Breast epithelium (tissue), 4 donors: Measurements from ENCODE around the gene NNT. TPM values are rescaled to one million over a fixed set of nuclear protein-coding genes. Genes with fewer than 3 reads are reported as not detected.
"Not testable (repeated sequence)": the region's sequence is repeated elsewhere in the genome, so short reads cannot be mapped to it uniquely, and the experiment has no call there.

Source experiments
- DNase-seq, 2 donors: peaks; one replicate each; pipeline ENCODE4 v3.0.0-alpha.2; 2019; ENCODE audit warnings: low spot score in 2 of 2
- H3K27ac ChIP-seq, 2 donors: fragments of 200-600 bp; sonication (generic) in 1 of 2; one replicate each; pipeline ENCODE4 v1.5.1; 2016 to 2019; ENCODE audit warnings: mild to moderate bottlenecking in 1 of 2
- H3K27me3 ChIP-seq, 2 donors: fragments of 200-600 bp; sonication (generic) in 1 of 2; one replicate each; pipeline versions ENCODE4 v1.5.1 to v1.6.0; 2017 to 2019; ENCODE audit warnings: control low read depth in 1 of 2, mild to moderate bottlenecking in 1 of 2
- H3K36me3 ChIP-seq: fragments of 200-600 bp; one replicate; pipeline ENCODE4 v1.5.1; 2019
- H3K4me1 ChIP-seq, 2 donors: fragments of 200-600 bp; sonication (generic); one replicate each; pipeline ENCODE4 v1.5.1; 2016 to 2019; ENCODE audit warnings: control low read depth in 1 of 2
- H3K4me3 ChIP-seq, 3 donors: fragments of 200-600 bp; sonication (generic); 1 replicate in 2 of 3; 2 replicates in 1 of 3; pipeline ENCODE4 v1.5.1; 2016 to 2019; ENCODE audit warnings: mild to moderate bottlenecking in 3 of 3, moderate library complexity in 2 of 3
- H3K9me3 ChIP-seq, 2 donors: fragments of 200-600 bp; sonication (generic) in 1 of 2; one replicate each; pipeline ENCODE4 v1.5.1; 2016 to 2019; ENCODE audit warnings: control low read depth in 1 of 2
- CTCF ChIP-seq, 3 donors: fragments of 450-650 bp; IDR thresholded peaks; one replicate each; pipeline ENCODE4 v1.5.1; 2016 to 2017; ENCODE audit warnings: antibody characterized with exemption in 3 of 3, mild to moderate bottlenecking in 3 of 3, moderate library complexity in 3 of 3
- POLR2A ChIP-seq: fragments of 450-650 bp; IDR thresholded peaks from one replicate; pipeline ENCODE4 v1.6.1; 2016; ENCODE audit warnings: antibody characterized with exemption, mild to moderate bottlenecking, moderate library complexity
- POLR2AphosphoS5 ChIP-seq, 3 donors: sonication (generic); formaldehyde crosslinking; IDR thresholded peaks; one replicate each; pipeline ENCODE4 v1.6.1; 2017; ENCODE audit warnings: antibody characterized with exemption in 3 of 3
- intact Hi-C: fragments of 100-400 bp; cut with DNase I; formaldehyde crosslinking; loops from one replicate; pipeline ENCODE4 v1.15.1; 2023; ENCODE audit warnings: low total_unique reads
- total RNA-seq, 3 donors: library from RNA; depleted of rRNA; stranded (reverse); fragments of >200 nt; gene quantifications; one replicate each; pipeline ENCODE4 v1.1.0, GENCODE V29; 2016

NNT gene
- total RNA-seq, 3 donors from 2014 or later = 30.2 to 137 (median 39.2) TPM

- Histone ChIP-seq H3K36me3 (no peaks in the 10 kb centered on the region), H3K27me3 (no peaks in the 10 kb centered on the region), H3K27ac (peak overlapping the region; percentile 36 to 74), H3K4me1 (no peaks in the 10 kb centered on the region), H3K4me3 (peak overlapping the region in 2 of 3 donors; percentile 11 to 38), H3K9me3 (no peaks in the 10 kb centered on the region)
- DNase-seq = no peak
- TF ChIP-seq CTCF (IDR thresholded peaks at IDR 0.05) (no peak), POLR2A (no peak), POLR2AphosphoS5 (IDR thresholded peaks at IDR 0.05) (no peak)
- intact Hi-C loops = no loop called here
Measured at GRCh38 chr5:43571237-43571636, 31.7 kb upstream of the NNT start.

GRCh38 chr5:43572357-43572756 lies 30.6 kb upstream of the NNT start:
- H3K9me3 ChIP-seq = no peaks in the 10 kb centered on the region
- TF ChIP-seq POLR2AphosphoS5 (IDR thresholded peaks at IDR 0.05) (no peak), CTCF (IDR thresholded peaks at IDR 0.05) (no peak), POLR2A (no peak)
- peak in 1 of 2 donors; percentile 23 for DNase-seq
- H3K4me1 ChIP-seq = no peaks in the 10 kb centered on the region
- H3K36me3 ChIP-seq = no peaks in the 10 kb centered on the region
- H3K4me3 ChIP-seq = no peak overlapping the region
- intact Hi-C loops = no loop called here
- H3K27me3 ChIP-seq = no peaks in the 10 kb centered on the region
- peak overlapping the region in 1 of 2 donors; percentile 4 for H3K27ac ChIP-seq

GRCh38 chr5:43573058-43573457 lies 29.9 kb upstream of the NNT start:
- intact Hi-C loops = no loop called here
- Histone ChIP-seq H3K27ac (no peak overlapping the region), H3K36me3 (no peaks in the 10 kb centered on the region), H3K4me1 (no peaks in the 10 kb centered on the region), H3K9me3 (no peaks in the 10 kb centered on the region), H3K27me3 (no peaks in the 10 kb centered on the region), H3K4me3 (no peak overlapping the region)
- TF ChIP-seq POLR2AphosphoS5 (IDR thresholded peaks at IDR 0.05) (no peak), POLR2A (no peak), CTCF (IDR thresholded peaks at IDR 0.05) (no peak)
- no peak for DNase-seq

GRCh38 chr5:43580402-43581210 lies 22.4 kb upstream of the NNT start:
- DNase-seq, H3K27ac ChIP-seq, H3K9me3 ChIP-seq, intact Hi-C loops, H3K36me3 ChIP-seq, H3K27me3 ChIP-seq, H3K4me1 ChIP-seq, H3K4me3 ChIP-seq: not testable (repeated sequence)

- H3K9me3 ChIP-seq = no peaks in the 10 kb centered on the region
- no peaks in the 10 kb centered on the region for H3K4me1 ChIP-seq
- no peaks in the 10 kb centered on the region for H3K36me3 ChIP-seq
- no peak for DNase-seq
- no peaks in the 10 kb centered on the region for H3K27me3 ChIP-seq
- no peak overlapping the region for H3K27ac ChIP-seq
- intact Hi-C loops = no loop called here
- TF ChIP-seq POLR2AphosphoS5 (IDR thresholded peaks at IDR 0.05) (no peak), CTCF (IDR thresholded peaks at IDR 0.05) (no peak), POLR2A (no peak)
- no peak overlapping the region for H3K4me3 ChIP-seq
Measured at GRCh38 chr5:43581398-43581797, 21.6 kb upstream of the NNT start.
